ENCODE measurements around the gene SZRD1. TPM values are rescaled to one million over a fixed set of nuclear protein-coding genes. Genes with fewer than 3 reads are reported as not detected.

The SZRD1 gene
- total and polyA plus RNA-seq, 2 donors (not counting 3 experiments of a cell fraction or from before 2014, with no cell fraction given), result 162 to 164 TPM

GRCh38 chr1:16376971-16377370, 9.9 kb downstream of the SZRD1 start:
- no peaks in the 10 kb centered on the region for H4K20me1 ChIP-seq (replicated peaks; ENCODE audit: control insufficient read depth, extremely low read depth, insufficient read depth, low read length)
- FAIRE-seq, result no peak

More at GRCh38 chr1:16376971-16377370, 9.9 kb downstream of the SZRD1 start:
- H3K79me2 ChIP-seq (ENCODE audit: control insufficient read depth, insufficient read depth, low read length), result peaks cover 98% of the 10 kb centered on the region
- no peak overlapping the region for H2AFZ ChIP-seq (ENCODE audit: low read depth, low read length)
- no peaks in the 10 kb centered on the region for H3K27me3 ChIP-seq (ENCODE audit: control insufficient read depth in 2 of 2, insufficient read depth in 2 of 2, low read length in 2 of 2)
- POLR2A ChIA-PET, result no interaction called here
- DNase-seq (ENCODE audit: low read depth, low spot score), result no peak
- no peak overlapping the region for H3K4me3 ChIP-seq (replicated peaks in 1 of 3; ENCODE audit: insufficient read depth in 1 of 3, low read depth in 1 of 3, low read length in 3 of 3)
- no peak overlapping the region for H3K4me2 ChIP-seq (ENCODE audit: insufficient read depth, low read length)
- H3K4me1 ChIP-seq (ENCODE audit: control insufficient read depth, extremely low read depth, insufficient read depth, low read length), result peaks cover 53% of the 10 kb centered on the region
- H3K36me3 ChIP-seq (ENCODE audit: control insufficient read depth in 2 of 2, extremely low read depth in 1 of 2, insufficient read depth in 2 of 2, low read length in 2 of 2), result no peaks in the 10 kb centered on the region
- no peak overlapping the region for H3K9ac ChIP-seq (replicated peaks; ENCODE audit: extremely low read depth, insufficient read depth, low read length)
- H3K9me3 ChIP-seq (replicated peaks; ENCODE audit: control insufficient read depth, insufficient read depth, low read length), result no peaks in the 10 kb centered on the region
- H3K27ac ChIP-seq (ENCODE audit: insufficient read depth, low read depth, low read length), result peak overlapping the region; percentile 17
- no peaks in the 10 kb centered on the region for H3K9me1 ChIP-seq (replicated peaks; ENCODE audit: control insufficient read depth, extremely low read depth, insufficient read depth, low read length)
- dilution Hi-C loops (cut with MboI; ENCODE audit: extremely low pct_ligation_motif_present, low sequenced_read_pairs) (no loop called here), intact Hi-C loops (cut with micrococcal nuclease) (loop anchor here (1.0 kb wide), 1 partner anchor 7 kb away; no protein-coding TSS in a partner anchor)
- TF ChIP-seq FOS (IDR thresholded peaks at IDR 0.05; ENCODE audit: borderline replicate concordance, insufficient read depth, low read length), result no peak
- no peak for TF ChIP-seq POLR2A (IDR thresholded peaks at IDR 0.05; ENCODE audit: low read depth, low read length)
- no peak for TF ChIP-seq MYC (IDR thresholded peaks at IDR 0.05; ENCODE audit: low read depth, low read length)
- no peak for TF ChIP-seq GATA2 (IDR thresholded peaks at IDR 0.05; ENCODE audit: insufficient read depth, insufficient read length, low read depth, low read length)
- TF ChIP-seq MAX (IDR thresholded peaks at IDR 0.05; ENCODE audit: insufficient read depth, insufficient read length), result no peak
- TF ChIP-seq JUN (IDR thresholded peaks at IDR 0.05; ENCODE audit: borderline replicate concordance, insufficient read depth, insufficient read length, low read depth), result no peak
- no peak for TF ChIP-seq CTCF (IDR thresholded peaks at IDR 0.05; ENCODE audit: extremely low read depth in 1 of 2, insufficient read depth in 1 of 2, low read depth in 1 of 2, low read length in 2 of 2)
- no peak for TF ChIP-seq POLR2AphosphoS5 (IDR thresholded peaks at IDR 0.05; ENCODE audit: insufficient read depth, low read depth, low read length)
- TF ChIP-seq EZH2 (IDR thresholded peaks at IDR 0.05; ENCODE audit: borderline replicate concordance, low read depth, low read length, severe bottlenecking), result no peak
- BruUV-seq (replicated peaks), result no TSS peak
- CTCF ChIA-PET, result interaction anchor here (1.8 to 1.9 kb wide), 2 partner anchors 14 to 17 kb away, joined by 6 to 10 read pairs; no protein-coding TSS in a partner anchor

All from endothelial cell of umbilical vein (primary cell).